ENCODE data around the gene MAGEE2.
"Not testable (repeated sequence)": the region's sequence is repeated elsewhere in the genome, so short reads cannot be mapped to it uniquely, and the experiment has no call there.

DNA sequence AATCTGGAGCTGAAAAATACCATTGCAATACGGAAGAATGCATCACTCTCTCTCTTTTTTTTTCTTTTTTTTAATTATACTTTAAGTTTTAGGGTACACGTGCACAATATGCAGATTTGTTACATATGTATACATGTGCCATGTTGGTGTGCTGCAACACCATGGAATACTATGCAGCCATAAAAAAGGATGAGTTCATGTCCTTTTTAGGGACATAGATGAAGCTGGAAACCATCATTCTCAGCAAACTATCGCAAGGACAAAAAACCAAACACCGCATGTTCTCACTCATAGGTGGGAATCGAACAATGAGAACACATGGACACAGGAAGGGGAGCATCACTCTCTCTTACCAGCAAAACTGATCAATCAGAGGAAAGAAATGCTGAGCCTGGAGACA lies 17.0 kb downstream of the MAGEE2 start:
- TF ChIP-seq, protein P1, sequence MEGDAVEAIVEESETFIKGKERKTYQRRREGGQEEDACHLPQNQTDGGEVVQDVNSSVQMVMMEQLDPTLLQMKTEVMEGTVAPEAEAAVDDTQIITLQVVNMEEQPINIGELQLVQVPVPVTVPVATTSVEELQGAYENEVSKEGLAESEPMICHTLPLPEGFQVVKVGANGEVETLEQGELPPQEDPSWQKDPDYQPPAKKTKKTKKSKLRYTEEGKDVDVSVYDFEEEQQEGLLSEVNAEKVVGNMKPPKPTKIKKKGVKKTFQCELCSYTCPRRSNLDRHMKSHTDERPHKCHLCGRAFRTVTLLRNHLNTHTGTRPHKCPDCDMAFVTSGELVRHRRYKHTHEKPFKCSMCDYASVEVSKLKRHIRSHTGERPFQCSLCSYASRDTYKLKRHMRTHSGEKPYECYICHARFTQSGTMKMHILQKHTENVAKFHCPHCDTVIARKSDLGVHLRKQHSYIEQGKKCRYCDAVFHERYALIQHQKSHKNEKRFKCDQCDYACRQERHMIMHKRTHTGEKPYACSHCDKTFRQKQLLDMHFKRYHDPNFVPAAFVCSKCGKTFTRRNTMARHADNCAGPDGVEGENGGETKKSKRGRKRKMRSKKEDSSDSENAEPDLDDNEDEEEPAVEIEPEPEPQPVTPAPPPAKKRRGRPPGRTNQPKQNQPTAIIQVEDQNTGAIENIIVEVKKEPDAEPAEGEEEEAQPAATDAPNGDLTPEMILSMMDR (IDR thresholded peaks at IDR 0.05) = not testable (repeated sequence)
- TF ChIP-seq POLR2AphosphoS5 (IDR thresholded peaks at IDR 0.05; ENCODE audit: insufficient read depth in 1 of 2, low read depth in 1 of 2) = not testable (repeated sequence)

Measured in vagina (tissue), 2 donors.